Stimulated activated CD8-positive, alpha-beta memory T cell treated with anti-CD3 and anti-CD28 coated beads, Interleukin-7, amount 100 ng/mL, for 1 hour (primary cell): ENCODE measurements around the gene ASTN2.

ENCODE experiments used
- DNase-seq, 2 donors: peaks; one replicate each; pipeline ENCODE4 v3.0.0-alpha.2; 2020; ENCODE audit warnings: low read depth in 2 of 2

Gene ASTN2

DNA sequence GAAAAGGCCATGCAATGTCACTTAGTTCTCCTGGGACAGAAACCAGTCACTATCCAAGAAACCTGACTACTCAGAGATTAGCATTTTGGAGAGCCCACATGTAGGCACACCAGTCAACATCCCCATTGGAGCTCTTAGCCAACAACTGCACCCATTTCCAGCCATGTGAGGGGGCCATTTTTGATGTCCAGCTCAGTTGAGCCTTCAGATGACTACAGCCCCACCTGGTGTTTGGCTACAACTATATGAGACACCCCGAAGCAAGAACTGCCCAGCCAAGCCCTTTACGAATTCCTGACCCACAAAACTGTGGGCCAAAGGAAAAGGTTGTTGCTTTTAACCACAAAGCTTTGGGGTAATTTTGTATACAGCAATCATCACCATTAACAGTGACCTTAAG, 300.1 kb downstream of the ASTN2 start:
- DNase-seq: no peak

DNA sequence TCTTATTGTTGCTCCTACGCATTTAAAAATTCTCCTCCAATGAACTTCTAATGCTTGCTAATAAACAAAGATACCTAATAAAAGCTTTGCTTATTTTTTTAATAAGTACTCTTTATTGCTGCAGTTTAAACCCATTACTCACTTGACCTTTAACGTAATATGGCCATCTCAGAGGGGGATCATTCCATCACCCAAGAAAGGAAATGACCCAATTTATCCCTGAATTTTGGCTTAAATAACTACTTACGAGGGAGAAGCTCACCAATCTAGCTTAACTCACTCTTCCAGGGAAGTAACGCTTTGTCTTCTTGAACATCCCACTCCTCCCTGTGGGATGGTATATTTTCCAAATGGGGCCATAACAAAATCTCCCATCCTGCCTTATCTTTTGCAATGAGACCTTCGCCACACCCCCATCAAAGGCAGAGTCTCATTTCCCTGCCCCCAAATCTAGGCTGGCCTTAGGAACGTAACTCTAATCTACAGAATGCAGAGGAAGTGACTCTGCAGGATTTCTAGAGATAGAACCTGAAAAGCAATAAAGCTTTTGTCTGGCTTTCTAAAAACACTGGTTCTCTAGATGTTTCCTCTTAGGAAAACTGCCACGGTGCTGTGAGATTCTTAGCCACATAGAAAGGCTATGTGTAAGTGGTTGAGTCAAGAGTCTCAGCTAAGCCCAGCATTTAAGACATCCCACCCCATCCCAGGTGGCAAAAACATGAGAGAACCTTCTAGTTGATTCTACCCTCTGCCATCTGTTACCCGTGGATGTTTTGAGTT, 310.0 kb downstream of the ASTN2 start:
- no peak for DNase-seq

DNA sequence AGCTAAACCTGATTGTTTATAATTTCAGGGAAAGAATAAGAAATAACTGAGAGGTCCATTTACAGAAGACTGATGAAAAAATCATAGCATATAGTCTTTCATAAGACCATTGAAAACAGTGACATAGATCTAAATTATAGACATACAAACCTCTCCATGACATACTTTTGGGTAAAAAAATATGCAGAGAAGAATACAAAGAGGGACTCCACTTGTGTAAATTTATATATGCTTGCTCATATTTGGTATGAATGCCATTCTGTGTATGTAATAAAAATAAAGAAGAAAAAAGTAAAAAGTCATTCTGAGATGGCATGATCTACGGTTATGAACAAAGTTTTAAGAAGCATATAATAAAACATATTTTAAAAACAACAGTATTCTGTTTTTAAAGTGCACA, 310.7 kb downstream of the ASTN2 start:
- DNase-seq: no peak

DNA sequence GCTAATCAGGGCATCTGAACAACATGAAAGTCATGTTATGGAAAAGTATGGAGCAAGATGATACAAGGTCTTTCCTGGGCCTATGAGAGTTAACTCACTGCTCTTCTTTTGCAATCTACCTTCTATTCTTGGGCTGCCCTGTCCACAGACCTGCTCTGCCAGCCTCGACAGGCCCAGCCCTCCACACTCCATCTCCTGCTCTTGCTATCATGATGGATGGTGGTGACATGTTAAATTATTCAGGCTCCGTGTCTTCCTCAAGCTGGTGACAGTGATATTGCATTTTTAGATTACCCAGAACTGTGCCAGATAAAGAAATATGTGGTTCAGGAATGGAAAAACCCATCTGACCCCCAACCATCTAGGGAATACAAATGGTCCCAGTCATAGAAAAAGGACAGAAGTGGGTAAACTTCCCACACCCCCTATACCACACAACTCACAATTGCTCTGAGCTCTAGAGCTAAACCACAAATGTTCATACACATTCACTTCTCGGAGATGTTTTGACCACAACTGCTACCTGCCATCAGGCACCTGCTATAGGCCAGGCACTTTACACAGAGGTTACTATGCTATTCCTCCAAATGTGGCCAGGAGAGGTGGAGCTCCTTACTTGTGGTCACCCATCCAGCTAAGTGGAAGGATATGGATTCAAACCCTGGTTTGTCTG, 311.3 kb downstream of the ASTN2 start:
- DNase-seq: no peak

DNA sequence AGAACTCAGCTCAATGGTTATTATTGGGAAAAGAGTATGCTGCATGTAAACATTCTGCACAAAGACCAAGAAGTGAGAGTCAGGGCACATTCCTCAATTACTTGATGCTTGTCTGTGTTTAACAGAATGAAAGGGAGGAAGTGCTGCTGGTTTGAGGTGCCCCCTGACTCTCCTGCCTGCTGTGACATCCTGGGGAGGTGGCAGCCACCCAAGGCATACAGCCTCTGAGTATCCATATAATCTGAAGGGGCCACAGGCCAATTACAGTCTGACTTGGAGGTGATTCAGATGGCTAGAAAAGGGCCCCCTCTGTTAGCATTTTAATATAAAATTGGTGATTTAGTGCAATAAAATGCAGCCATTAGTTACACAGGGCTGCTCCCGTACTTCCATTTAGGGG, 313.8 kb downstream of the ASTN2 start:
- no peak for DNase-seq

DNA sequence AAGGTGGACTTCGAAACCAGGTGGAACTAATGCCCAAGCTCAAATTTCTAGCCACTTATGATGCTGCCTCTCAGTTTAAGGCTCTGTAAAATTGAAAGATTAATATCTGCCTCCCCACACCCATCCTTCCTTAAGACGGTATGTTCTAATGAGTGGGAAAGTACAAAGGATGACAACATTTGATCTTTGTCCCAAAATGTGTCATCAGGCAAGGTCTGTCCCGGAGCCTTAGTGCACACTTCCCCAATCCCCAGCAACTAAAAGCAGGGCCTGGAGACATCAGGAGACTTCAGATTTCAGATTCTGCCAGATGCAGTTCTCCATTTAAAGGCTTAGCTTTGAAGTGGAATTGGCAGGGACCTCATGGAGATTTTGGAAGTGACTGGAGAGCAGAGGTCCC, 316.5 kb downstream of the ASTN2 start:
- no peak for DNase-seq

DNA sequence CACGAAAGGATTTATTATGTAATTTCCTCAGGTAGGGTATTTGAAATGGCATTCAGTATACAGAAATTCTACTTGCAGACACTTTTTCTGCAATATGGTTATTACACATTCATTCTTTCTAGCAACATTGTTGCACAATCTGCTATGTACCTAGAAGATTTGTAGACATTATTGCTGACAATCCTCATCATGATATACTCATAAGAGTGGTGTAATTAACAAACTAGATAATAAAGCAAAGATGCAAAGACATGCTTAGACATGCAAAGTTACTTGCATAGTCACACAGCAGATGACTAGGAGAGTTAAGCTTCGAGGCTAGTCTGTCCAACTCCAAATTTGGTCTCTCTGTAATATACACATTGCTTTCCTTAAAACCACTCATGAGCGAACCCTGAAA, 317.1 kb downstream of the ASTN2 start:
- DNase-seq: no peak

DNA sequence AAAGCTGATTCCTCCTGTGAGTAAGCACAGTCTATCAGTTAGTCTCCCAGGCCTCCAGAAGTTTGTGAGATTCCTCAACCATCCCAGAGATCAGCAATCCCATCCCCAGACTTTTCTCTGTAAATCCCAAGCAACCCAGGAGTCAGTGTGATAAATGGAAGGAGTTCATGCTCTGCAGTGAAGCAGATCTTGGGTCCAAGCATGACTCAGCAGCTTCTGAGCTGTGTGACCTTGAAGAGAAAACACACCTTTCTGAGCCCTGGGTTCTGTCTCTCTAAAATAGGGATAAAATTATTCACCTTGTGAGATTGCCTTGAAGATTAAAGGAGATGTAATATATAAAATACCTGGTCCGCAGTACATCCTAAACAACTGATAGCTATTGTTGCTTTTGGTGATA, 318.7 kb downstream of the ASTN2 start:
- DNase-seq: no peak

DNA sequence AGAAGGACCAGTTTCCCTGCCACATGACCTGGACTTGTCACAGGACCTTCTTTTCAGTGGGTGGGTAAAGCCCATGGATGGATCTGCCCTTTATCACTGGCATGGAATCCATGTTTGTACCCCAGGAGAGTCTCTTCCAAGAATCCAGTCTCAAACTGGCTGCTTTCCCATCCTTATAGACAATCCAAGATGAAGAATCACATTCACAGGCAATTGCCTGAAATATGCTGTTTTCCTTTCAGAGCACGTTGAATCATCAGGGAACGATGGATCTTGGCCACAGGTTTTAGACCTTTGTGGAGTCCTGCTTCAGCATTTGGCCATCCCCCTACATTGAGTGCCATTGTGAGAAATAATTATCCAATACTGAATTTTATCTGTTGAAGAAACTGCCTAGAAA, 319.8 kb downstream of the ASTN2 start:
- no peak for DNase-seq

DNA sequence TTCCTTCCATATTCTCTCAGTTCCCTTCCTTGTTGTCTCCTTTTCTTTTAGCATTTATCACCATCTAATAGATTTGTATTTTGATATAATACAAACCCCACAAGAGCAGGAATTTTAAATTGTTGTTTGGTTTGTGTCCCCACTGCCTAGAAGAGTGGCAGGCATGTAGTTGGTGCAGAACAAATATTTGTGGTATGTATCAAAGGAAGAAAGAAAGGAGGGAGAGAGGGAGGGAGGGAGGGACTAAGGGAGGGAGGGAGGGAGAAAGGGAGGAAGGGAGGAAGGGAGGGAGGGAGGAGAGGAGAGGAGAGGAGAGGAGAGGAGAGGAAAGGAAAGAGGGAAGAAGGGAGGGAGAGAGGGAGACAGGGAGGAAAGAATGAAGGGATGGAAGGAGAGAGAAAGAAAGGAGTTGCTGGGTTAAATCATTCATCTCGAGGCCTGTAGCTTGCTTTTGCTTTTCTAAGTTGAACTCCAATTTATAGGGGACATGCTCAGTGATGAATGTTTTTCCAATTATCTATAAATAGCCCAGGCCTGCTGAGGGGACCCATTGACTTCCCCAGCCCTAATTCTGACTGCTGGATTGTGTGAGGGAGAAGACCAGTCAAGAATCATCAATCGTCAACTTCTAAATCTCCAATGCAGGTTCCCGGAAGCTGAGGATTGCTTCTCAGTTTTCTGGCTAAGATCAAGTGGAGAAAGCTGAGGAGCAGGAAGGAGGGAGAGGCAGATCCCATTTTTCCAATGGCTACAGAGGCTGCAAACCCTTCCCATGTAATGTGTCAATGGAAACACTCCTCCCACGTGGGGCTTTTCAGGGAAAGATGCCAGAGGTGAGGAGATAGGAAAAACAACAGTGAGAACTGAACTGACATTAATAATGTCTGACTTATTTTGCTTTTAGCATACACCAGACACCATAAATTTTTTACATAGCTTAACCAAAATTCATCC, 320.7 kb downstream of the ASTN2 start:
- no peak for DNase-seq

DNA sequence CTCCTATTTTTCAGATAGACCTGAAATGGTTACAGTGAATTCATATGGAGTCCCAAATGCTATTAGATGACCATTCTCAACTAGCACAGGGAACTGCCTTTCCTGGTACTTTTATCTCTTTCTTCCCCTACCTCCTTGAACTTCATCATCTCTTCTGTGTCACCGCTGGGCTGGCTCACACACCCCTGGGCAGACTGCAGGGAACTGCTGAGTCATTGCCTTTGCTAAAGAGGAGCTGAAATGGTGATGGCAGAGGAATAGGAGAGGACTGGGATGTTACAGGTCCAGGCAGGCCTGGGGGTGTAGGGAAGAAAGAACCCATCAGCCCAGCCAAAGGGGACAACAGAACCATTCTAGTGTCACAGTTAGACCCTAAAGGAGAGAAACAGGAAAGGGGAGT, 322.3 kb downstream of the ASTN2 start:
- DNase-seq: no peak

DNA sequence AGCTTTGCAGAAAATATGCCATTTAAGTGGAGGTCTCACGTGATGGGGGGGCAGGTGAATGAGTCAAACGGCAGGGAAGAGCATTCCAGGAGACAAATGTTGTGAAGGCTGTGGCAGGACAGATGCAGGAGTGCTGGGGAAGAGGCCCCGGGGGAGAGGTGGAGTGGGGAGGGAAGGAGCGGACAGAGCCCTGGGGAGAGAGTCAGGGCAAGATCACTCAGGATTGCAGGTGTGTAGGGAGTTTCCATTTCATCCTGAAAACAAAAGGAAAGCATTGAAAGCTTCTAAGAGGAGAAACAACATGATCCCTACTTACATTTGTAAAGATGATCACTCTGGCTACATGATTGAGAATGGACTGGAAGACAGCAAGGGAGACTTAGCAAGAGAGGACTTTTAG, 323.3 kb downstream of the ASTN2 start:
- no peak for DNase-seq

DNA sequence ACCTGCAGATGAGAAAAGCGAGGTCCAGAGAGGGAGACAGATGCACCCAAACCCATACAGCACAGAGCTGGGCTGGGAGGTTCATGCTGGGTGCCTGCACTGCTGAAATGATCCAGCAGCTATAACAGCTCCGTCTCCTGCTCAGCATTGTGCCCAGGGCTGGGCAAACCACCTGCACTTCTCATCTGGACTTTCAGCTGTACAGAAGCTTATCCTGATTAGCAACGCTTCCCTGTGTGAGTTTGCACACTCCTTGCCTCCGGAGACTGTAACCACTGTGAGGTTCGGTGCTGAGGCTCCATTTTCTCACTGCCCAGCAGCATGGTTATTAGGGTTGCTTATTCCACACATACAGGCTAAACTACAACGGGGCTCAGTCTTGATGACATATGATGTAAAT, 326.1 kb downstream of the ASTN2 start:
- no peak for DNase-seq

DNA sequence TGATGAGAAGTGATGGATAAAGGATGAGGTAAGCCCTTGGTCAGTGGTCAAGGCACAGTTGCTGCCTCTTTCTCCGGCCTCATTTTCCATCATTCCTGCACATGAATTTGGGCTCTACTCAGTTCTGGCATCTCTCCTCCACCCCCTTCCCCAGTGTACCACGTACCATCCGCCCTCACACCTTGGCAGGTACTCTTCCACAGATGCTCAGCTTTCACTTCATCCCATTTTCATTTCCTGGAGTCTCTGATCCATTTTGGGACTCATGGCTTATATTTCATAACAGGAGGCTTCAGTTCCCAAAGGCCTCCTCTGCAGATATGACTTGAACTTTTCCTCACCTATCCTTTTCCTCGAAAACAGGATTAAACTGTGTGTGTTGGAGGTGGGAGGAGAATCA, 326.7 kb downstream of the ASTN2 start:
- DNase-seq: no peak

DNA sequence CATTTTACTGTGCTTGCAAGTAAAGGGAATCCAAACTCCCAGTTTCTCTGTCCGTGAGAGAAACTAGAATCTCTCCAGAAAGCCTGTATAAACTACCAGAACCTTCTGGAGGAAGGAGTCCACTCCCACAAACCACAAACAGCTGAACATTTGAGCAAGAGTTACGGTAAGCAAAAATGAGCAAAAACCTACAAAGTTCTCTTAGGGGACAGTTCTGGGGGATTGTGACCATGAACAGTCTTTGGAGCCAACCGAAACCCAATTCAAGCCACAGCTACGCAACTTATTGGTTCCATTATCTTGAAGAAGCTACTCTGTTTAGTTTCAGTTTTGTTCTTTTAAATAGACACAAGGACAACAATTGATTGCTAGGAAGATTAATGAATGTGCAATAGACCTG, 330.6 kb downstream of the ASTN2 start:
- no peak for DNase-seq

DNA sequence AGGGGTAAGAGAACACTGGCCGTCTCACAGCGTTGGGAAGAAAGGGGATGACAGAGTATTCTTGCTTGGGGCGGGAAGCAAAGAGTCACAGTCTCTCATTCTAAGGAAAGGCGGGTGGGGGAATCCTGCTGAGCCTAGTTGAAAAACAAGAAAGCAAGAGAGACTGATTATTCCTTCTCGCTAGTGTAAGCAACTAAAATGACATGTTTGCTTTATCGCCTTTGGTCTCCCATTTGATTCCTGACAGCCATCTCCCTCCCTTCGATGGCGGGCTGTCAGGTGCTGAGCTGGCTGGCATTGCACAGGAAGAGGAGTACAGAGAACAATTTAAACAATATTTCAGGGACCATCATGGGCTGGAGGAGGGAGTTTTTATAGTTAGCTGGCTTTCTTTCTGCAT, 331.3 kb downstream of the ASTN2 start:
- no peak for DNase-seq

DNA sequence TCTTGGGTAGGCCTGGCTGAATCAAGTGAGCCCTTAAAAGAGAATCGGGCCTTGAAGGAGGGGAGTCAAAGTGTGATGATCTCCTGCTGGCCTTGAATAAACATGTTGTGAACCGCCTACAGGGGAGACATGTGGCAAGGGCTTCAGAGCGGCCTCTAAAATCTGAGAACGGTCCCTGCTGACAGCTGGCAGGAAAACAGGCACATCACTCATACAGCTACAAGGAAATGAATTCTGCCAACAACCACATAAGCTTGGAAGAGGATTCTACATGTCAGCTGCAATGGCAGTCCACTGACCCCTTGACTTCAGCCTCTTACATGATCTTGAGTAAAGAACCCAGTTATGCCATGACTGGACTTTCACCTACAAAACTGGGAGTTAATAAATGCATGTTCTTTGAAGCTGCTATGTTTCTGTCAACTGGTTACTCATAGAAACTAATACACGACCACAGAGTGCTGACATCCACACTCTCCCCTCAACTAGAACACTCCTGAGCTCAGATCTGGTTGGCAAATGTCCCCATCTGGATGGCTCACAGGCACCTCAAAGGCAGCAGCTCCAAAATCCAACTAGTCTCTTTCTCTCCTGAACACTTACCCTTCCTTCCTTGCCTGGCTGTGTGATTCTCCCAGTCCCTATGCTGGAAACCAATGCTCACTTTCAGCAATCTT, 333.1 kb downstream of the ASTN2 start:
- no peak for DNase-seq

DNA sequence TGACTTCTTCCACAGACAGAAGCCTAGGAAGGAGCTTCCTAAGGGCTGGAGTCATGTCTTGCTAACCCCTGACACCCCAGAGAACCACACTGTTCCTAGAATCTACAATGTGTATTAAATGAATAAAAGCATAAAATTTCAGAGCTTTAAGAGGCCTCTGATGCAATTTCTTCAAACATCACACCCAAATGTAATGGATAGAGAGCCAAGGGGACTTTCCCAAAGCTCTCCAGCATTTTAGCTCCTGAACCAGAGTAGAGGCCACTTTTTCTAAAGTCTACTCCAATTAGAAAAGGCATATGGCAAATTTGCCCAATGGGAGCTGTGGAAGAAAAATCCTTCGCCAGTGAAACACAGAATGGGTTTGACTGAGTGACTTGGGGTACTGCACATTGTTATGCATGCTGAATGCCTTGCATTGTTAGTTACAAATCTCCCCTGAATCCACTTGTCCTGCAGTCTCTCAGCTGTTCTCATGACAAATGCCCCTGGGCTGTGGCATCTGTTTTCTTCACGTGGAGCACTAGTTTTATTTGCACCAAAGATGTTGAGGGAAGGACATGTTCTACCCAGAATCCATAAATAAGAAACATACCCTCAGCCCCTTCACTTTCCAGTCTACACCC, 334.0 kb downstream of the ASTN2 start:
- DNase-seq: no peak

DNA sequence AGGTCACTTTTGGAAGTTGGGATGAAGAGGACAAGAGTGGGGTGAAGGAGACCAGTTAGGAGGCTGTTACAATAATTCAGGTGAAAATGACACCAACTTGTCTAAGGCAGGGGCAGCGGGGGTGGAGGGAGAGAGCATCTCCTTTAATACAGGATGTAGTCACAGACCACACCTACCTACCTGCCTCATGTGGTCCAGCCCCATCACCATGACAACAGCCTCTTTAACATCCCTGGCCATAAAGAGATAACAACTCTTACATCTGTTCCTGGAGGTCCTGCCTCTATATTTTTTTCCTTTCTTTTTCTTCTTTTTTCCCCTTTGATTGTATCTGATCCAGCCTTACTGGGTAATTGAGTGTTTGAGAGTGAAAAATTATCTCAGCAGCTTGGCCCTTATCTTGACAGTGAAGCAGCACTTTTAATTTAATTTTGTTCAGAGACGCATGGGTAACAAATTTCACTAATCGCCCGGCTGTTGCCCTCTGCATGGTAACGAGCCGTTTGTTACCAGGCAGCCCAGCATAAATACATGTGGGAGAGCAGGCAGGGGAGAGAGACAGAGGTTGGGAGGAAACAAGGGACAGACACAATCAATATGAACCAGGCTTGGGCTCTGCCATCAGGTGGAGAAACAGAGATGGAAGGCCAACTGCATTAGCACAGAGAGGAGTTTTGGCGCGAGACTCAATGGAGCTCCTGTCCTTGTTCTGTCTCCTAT, 338.1 kb downstream of the ASTN2 start:
- no peak for DNase-seq

DNA sequence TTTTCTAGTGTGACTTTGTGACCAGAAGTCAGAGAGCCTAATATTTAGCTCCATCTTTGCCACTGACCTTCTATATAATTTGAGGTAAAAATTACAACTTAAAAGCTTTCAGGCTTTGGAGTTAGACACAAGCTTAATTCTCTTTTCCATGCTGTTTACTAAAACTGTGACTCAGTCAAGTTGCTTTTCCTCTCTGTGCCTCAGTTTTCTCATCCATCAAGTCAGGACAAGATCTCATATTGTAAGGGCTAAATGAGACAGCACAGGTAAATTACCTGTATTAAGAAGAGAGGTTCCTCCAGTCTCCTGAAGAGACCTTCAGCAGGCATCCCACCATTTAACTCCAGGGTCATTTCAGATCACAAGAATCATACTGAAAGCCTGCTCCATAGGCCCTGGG, 339.2 kb downstream of the ASTN2 start:
- no peak for DNase-seq
